H1 (cell line): Measurements from ENCODE around the gene MAGI1. TPM values are rescaled to one million over a fixed set of nuclear protein-coding genes. Genes with fewer than 3 reads are reported as not detected.

Experiments used
- CTCF ChIA-PET: fragments of 300-600 bp; sonication (Branson Sonifier 250); formaldehyde crosslinking; loops from one replicate; lab custom pipeline; 2021; ENCODE audit not compliant: partially characterized antibody; lab: Charles Lee
- POLR2A ChIA-PET: fragments of 300-600 bp; sonication (Branson Sonifier 250); formaldehyde crosslinking; loops from one replicate; lab custom pipeline; 2021; ENCODE audit warnings: inconsistent platforms; ENCODE audit not compliant: partially characterized antibody; lab: Charles Lee
- DNase-seq, 2 experiments: peaks; one replicate each; pipeline versions ENCODE4 v3.0.0 to v3.0.0-alpha.2; 2010 to 2022; ENCODE audit warnings: low spot score in 2 of 2, low read depth in 1 of 2, mixed read lengths in 1 of 2
- FAIRE-seq: peaks from 2 replicates; lab custom pipeline; 2011; peaks lifted over from hg19 to GRCh38; lab: Jason Lieb, UNC
- H2AFZ ChIP-seq: 2 replicates; pipeline ENCODE4 v1.8.1; 2012; ENCODE audit warnings: low read length, inconsistent platforms
- H2AK5ac ChIP-seq: 2 replicates; pipeline ENCODE4 v1.6.1; 2013; ENCODE audit warnings: low read depth, low read length
- H2BK120ac ChIP-seq: replicated peaks from 2 replicates; pipeline ENCODE3; 2013; ENCODE audit warnings: low read depth, low read length, inconsistent platforms
- H2BK12ac ChIP-seq: 2 replicates; pipeline ENCODE4 v1.6.1; 2013; ENCODE audit warnings: low read depth, low read length
- H2BK15ac ChIP-seq: 2 replicates; pipeline ENCODE4 v1.6.1; 2013; ENCODE audit warnings: low read length
- H2BK20ac ChIP-seq: 2 replicates; pipeline ENCODE4 v1.6.1; 2013; ENCODE audit warnings: low read length
- H2BK5ac ChIP-seq: 2 replicates; pipeline ENCODE4 v1.6.1; 2013; ENCODE audit warnings: low read depth, low read length
- H3K14ac ChIP-seq: 2 replicates; pipeline ENCODE4 v1.6.1; 2013; ENCODE audit warnings: inconsistent platforms; ENCODE audit not compliant: insufficient read length
- H3K18ac ChIP-seq: 2 replicates; pipeline ENCODE4 v1.6.1; 2013; ENCODE audit warnings: low read length; ENCODE audit errors: extremely low read depth
- H3K23ac ChIP-seq: 2 replicates; pipeline ENCODE4 v1.6.1; 2013; ENCODE audit warnings: inconsistent platforms; ENCODE audit not compliant: insufficient read length
- H3K23me2 ChIP-seq: 2 replicates; pipeline ENCODE4 v1.6.1; 2013; ENCODE audit warnings: low read depth, low read length
- H3K27ac ChIP-seq: 2 replicates; pipeline ENCODE4 v1.6.1; 2011; ENCODE audit warnings: low read depth, low read length, inconsistent platforms
- H3K27me3 ChIP-seq, 4 experiments: replicated peaks in 1 of 4; 1 replicate in 1 of 4; 2 replicates in 3 of 4; pipeline versions ENCODE4 v1.6.1 to v1.8.1; 2011 to 2013; ENCODE audit warnings: low read length in 3 of 4, mild to moderate bottlenecking in 3 of 4, inconsistent platforms in 2 of 4, mixed read lengths in 2 of 4, moderate library complexity in 1 of 4; ENCODE audit not compliant: control insufficient read depth in 3 of 4, insufficient read depth in 3 of 4; ENCODE audit errors: extremely low read depth in 1 of 4
- H3K36me3 ChIP-seq, 4 experiments: 2 replicates each; pipeline versions ENCODE4 v1.6.1 to v1.8.1; 2011 to 2013; ENCODE audit warnings: mild to moderate bottlenecking in 4 of 4, low read length in 3 of 4, moderate library complexity in 2 of 4, control low read depth in 1 of 4, inconsistent platforms in 1 of 4; ENCODE audit not compliant: insufficient read depth in 4 of 4, control insufficient read depth in 2 of 4
- H3K4ac ChIP-seq: replicated peaks from 2 replicates; pipeline ENCODE3; 2013; ENCODE audit warnings: low read length, low read depth, mixed read lengths, inconsistent platforms; ENCODE audit not compliant: insufficient read length
- H3K4me1 ChIP-seq, 4 experiments: replicated peaks in 1 of 4; 1 replicate in 1 of 4; 2 replicates in 3 of 4; pipeline versions ENCODE4 v1.6.1 to v1.8.1; 2011 to 2013; ENCODE audit warnings: low read length in 3 of 4, inconsistent platforms in 2 of 4, mixed read lengths in 1 of 4; ENCODE audit not compliant: insufficient read depth in 4 of 4, control insufficient read depth in 3 of 4
- H3K4me2 ChIP-seq, 2 experiments: 2 replicates each; pipeline versions ENCODE4 v1.6.1 to v1.8.1; 2011 to 2013; ENCODE audit warnings: low read depth in 2 of 2, low read length in 2 of 2, control low read depth in 1 of 2, inconsistent platforms in 1 of 2, mild to moderate bottlenecking in 1 of 2; ENCODE audit not compliant: insufficient read depth in 1 of 2
- H3K4me3 ChIP-seq, 4 experiments: fragments of 200-600, 300-600 bp in 1 of 4; sonication (generic), shearing (Covaris generic), sonication (Bioruptor Twin) in 1 of 4; 2 replicates each; pipeline versions ENCODE4 v1.5.1 to v1.8.1; 2011 to 2016; ENCODE audit warnings: low read length in 4 of 4, low read depth in 3 of 4, control low read depth in 2 of 4, inconsistent platforms in 2 of 4, mild to moderate bottlenecking in 2 of 4, mixed read lengths in 1 of 4, moderate library complexity in 1 of 4; ENCODE audit not compliant: insufficient read depth in 2 of 4; ENCODE audit errors: extremely low read depth in 1 of 4
- H3K56ac ChIP-seq: replicated peaks from 2 replicates; pipeline ENCODE3; 2013; ENCODE audit warnings: low read depth, mild to moderate bottlenecking, mixed read lengths, low read length, inconsistent platforms; ENCODE audit not compliant: insufficient read length
- H3K79me1 ChIP-seq: 2 replicates; pipeline ENCODE4 v1.6.1; 2013; ENCODE audit warnings: low read depth, low read length, control low read depth
- H3K79me2 ChIP-seq, 2 experiments: 2 replicates each; pipeline versions ENCODE4 v1.6.1 to v1.8.1; 2012 to 2013; ENCODE audit warnings: low read length in 2 of 2, mild to moderate bottlenecking in 2 of 2, inconsistent platforms in 1 of 2; ENCODE audit not compliant: insufficient read depth in 2 of 2, control insufficient read depth in 1 of 2
- H3K9ac ChIP-seq, 4 experiments: replicated peaks in 1 of 4; 1 replicate in 1 of 4; 2 replicates in 3 of 4; pipeline versions ENCODE4 v1.6.1 to v1.8.1; 2011 to 2013; ENCODE audit warnings: low read depth in 3 of 4, low read length in 3 of 4, control low read depth in 2 of 4, mild to moderate bottlenecking in 2 of 4, moderate library complexity in 2 of 4, inconsistent platforms in 1 of 4; ENCODE audit errors: extremely low read depth in 1 of 4
- H3K9me3 ChIP-seq, 2 experiments: 2 replicates each; pipeline versions ENCODE4 v1.6.1 to v1.8.1; 2012 to 2013; ENCODE audit warnings: mild to moderate bottlenecking in 2 of 2, moderate library complexity in 2 of 2, control low read depth in 1 of 2, inconsistent platforms in 1 of 2, low read depth in 1 of 2, low read length in 1 of 2, mixed read lengths in 1 of 2; ENCODE audit not compliant: insufficient read depth in 2 of 2
- H4K20me1 ChIP-seq, 2 experiments: replicated peaks in 1 of 2; 2 replicates each; pipeline versions ENCODE3 to v1.8.1; 2011 to 2013; ENCODE audit warnings: inconsistent platforms in 2 of 2, low read length in 2 of 2, mild to moderate bottlenecking in 1 of 2; ENCODE audit not compliant: insufficient read depth in 2 of 2, control insufficient read depth in 1 of 2
- H4K5ac ChIP-seq: 2 replicates; pipeline ENCODE4 v1.6.1; 2013; ENCODE audit warnings: low read length, low read depth, mixed read lengths, inconsistent platforms; ENCODE audit not compliant: insufficient read length
- H4K8ac ChIP-seq: 2 replicates; pipeline ENCODE4 v1.8.0; 2013; ENCODE audit warnings: mild to moderate bottlenecking, moderate library complexity, low read length, inconsistent platforms; ENCODE audit not compliant: insufficient read depth; ENCODE audit errors: extremely low read depth
- H4K91ac ChIP-seq: replicated peaks from 2 replicates; pipeline ENCODE3; 2013; ENCODE audit warnings: low read length, mixed read lengths, inconsistent platforms; ENCODE audit not compliant: insufficient read length
- BCL11A ChIP-seq, 2 experiments: IDR thresholded peaks; one replicate each; pipeline ENCODE4 v1.6.1; 2011; ENCODE audit warnings: low read depth in 2 of 2, low read length in 2 of 2, mild to moderate bottlenecking in 2 of 2
- KDM5A ChIP-seq: fragments of 200-600 bp; IDR thresholded peaks from 2 replicates; pipeline ENCODE4 v1.7.1; 2012; ENCODE audit warnings: mild to moderate bottlenecking, low read length, inconsistent platforms, mixed read lengths
- NRF1 ChIP-seq: IDR thresholded peaks from 2 replicates; pipeline ENCODE4 v1.6.1; 2011; ENCODE audit warnings: mild to moderate bottlenecking, low read depth, low read length, improper control_type of control experiment
- RBBP5 ChIP-seq: IDR thresholded peaks from 2 replicates; pipeline ENCODE4 v1.7.1; 2012; ENCODE audit warnings: low read depth, mild to moderate bottlenecking, inconsistent platforms, low read length, moderate library complexity, borderline replicate concordance
- RXRA ChIP-seq: IDR thresholded peaks from 2 replicates; pipeline ENCODE4 v1.6.1; 2011; ENCODE audit warnings: low read depth, mild to moderate bottlenecking, low read length, moderate library complexity; ENCODE audit not compliant: insufficient read depth
- SIRT6 ChIP-seq: IDR thresholded peaks from one replicate; pipeline ENCODE4 v1.7.1; 2012; ENCODE audit warnings: low read length, inconsistent platforms
- SP1 ChIP-seq: IDR thresholded peaks from 2 replicates; pipeline ENCODE4 v1.6.1; 2011; ENCODE audit warnings: low read depth, low read length
- SP2 ChIP-seq: IDR thresholded peaks from 2 replicates; pipeline ENCODE4 v1.6.1; 2012; ENCODE audit warnings: mild to moderate bottlenecking, low read length, inconsistent platforms
- SUZ12 ChIP-seq: fragments of 200-600 bp; sonication (generic); IDR thresholded peaks from 2 replicates; pipeline ENCODE4 v1.6.1; 2012; ENCODE audit warnings: mild to moderate bottlenecking, inconsistent platforms, low read length, moderate library complexity, mixed read lengths
- TAF1 ChIP-seq: IDR thresholded peaks from 2 replicates; pipeline ENCODE4 v1.6.1; 2011; ENCODE audit warnings: mild to moderate bottlenecking, low read depth, low read length
- TEAD4 ChIP-seq: IDR thresholded peaks from 2 replicates; pipeline ENCODE4 v1.6.1; 2012; ENCODE audit warnings: low read depth, low read length, inconsistent platforms, mixed read lengths
- YY1 ChIP-seq: IDR thresholded peaks from 2 replicates; pipeline ENCODE4 v1.6.1; 2011; ENCODE audit warnings: low read depth, mild to moderate bottlenecking, low read length
- whole genome bisulfite sequencing, 2 experiments: shearing (Covaris generic) in 1 of 2; methylation state at CpG; one replicate each; pipeline versions ENCODE4 v1.1.6 to v1.1.7; 2013 to 2015; ENCODE audit warnings: low lambda C conversion rate in 2 of 2, mixed read lengths in 2 of 2, inconsistent platforms in 1 of 2, low coverage in 1 of 2, missing lambda C conversion rate in 1 of 2; ENCODE audit not compliant: insufficient replicate concordance in 2 of 2, insufficient coverage in 1 of 2, insufficient read length in 1 of 2; ENCODE audit errors: extremely low coverage in 1 of 2, missing lambda C conversion rate in 1 of 2; 5-methylcytosine and 5-hydroxymethylcytosine counted together
- polyA plus RNA-seq, 7 experiments: library from polyadenylated mRNA; depleted of rRNA in 3 of 7; stranded (reverse) in 5 of 7; unstranded in 2 of 7; fragments of >200 nt in 5 of 7; fragments of 200-250 nt in 2 of 7; gene quantifications; 1 replicate in 5 of 7; 2 replicates in 1 of 7; 4 replicates in 1 of 7; pipeline versions ENCODE4 v1.2.1 to v1.2.3, GENCODE V29; 2011 to 2013; ENCODE audit warnings: missing spikeins in 2 of 7, mixed read lengths in 2 of 7
- total RNA-seq: library from RNA; stranded (reverse); fragmentation: NEBNext Ultra II Directional; extraction: Animal tissue kit (Norgen Biotek cat#: 25700); gene quantifications from 2 replicates; pipeline ENCODE4 v1.2.1, GENCODE V29; 2021
- TF ChIP-seq, protein P1 (sequence below): IDR thresholded peaks from 2 replicates; pipeline ENCODE4 v1.6.1; 2011; ENCODE audit warnings: low read length, improper control_type of control experiment

The MAGI1 gene
- total and polyA plus RNA-seq, 2 of the 8 experiments (the other 6 are each of a cell fraction or from before 2014, with no cell fraction given) = 19.8 to 78.0 TPM

DNA sequence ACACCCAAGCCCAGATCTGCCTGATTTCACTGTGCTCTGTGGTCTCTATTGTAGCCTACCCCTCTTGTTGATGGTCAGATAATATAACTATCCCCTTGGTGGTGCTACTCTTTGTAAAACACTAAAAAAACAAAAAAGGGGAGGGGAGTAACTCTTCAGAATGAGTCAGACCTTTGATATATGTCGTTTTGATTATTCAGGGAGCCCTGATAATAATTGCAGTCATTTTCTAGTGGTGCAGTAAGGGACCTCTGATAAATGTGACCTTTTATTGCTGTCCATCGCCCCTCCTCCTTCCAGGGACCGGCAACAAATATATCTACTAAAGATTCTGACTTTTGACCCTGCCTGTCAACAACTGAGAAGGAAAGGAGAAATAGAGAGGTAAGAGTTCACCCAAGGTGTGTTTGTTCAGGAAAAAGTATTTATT is 45.1 kb upstream of the MAGI1 start:
- Histone ChIP-seq H3K4ac (no peak overlapping the region), H2AK5ac (no peak overlapping the region), H2AFZ (no peak overlapping the region), H4K91ac (no peak overlapping the region), H3K36me3 (no peaks in the 10 kb centered on the region), H4K20me1 (no peaks in the 10 kb centered on the region), H3K27ac (no peak overlapping the region), H3K23me2 (no peaks in the 10 kb centered on the region), H3K79me1 (no peaks in the 10 kb centered on the region), H3K14ac (no peak overlapping the region), H3K4me3 (no peak overlapping the region), H3K9ac (no peak overlapping the region), H2BK20ac (no peak overlapping the region), H3K56ac (no peak overlapping the region), H3K9me3 (no peaks in the 10 kb centered on the region), H3K4me2 (no peak overlapping the region), H3K27me3 (no peaks in the 10 kb centered on the region), H4K8ac (no peak overlapping the region), H3K23ac (no peak overlapping the region), H4K5ac (no peak overlapping the region), H3K4me1 (no peaks in the 10 kb centered on the region), H3K79me2 (no peaks in the 10 kb centered on the region), H2BK5ac (no peak overlapping the region), H2BK120ac (no peak overlapping the region), H3K18ac (no peak overlapping the region), H2BK12ac (no peak overlapping the region), H2BK15ac (no peak overlapping the region)
- no peak for TF ChIP-seq RBBP5
- no peak for TF ChIP-seq SUZ12
- TF ChIP-seq KDM5A = no peak
- TF ChIP-seq TAF1 = no peak
- TF ChIP-seq, protein P1, sequence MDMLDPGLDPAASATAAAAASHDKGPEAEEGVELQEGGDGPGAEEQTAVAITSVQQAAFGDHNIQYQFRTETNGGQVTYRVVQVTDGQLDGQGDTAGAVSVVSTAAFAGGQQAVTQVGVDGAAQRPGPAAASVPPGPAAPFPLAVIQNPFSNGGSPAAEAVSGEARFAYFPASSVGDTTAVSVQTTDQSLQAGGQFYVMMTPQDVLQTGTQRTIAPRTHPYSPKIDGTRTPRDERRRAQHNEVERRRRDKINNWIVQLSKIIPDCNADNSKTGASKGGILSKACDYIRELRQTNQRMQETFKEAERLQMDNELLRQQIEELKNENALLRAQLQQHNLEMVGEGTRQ = no peak
- no peak for TF ChIP-seq SIRT6
- no peak for TF ChIP-seq TEAD4
- TF ChIP-seq YY1 = no peak
- TF ChIP-seq SP1 = no peak
- TF ChIP-seq SP2 = no peak
- TF ChIP-seq NRF1 = no peak
- TF ChIP-seq RXRA = no peak
- TF ChIP-seq BCL11A (IDR thresholded peaks at IDR 0.05; ENCODE audit: low read depth in 2 of 2, low read length in 2 of 2) = no peak
- POLR2A ChIA-PET = interaction anchor here (0.5 kb wide), 1 partner anchor 68 kb away, joined by 3 read pairs; no protein-coding TSS in a partner anchor
- FAIRE-seq (no peak), DNase-seq (no peak)
- WGBS, 2 experiments = 84% methylated on average over 3 of the region's 3 CpGs; no CpG with 5 or more reads in 1 of the 2 experiments
- CTCF ChIA-PET = interaction anchor here (1.0 kb wide), 1 partner anchor 15 kb away, joined by 4 read pairs; no protein-coding TSS in a partner anchor
